UCSD-AML1 (cell line): ENCODE results near the gene PC.
"Not testable (repeated sequence)": the region's sequence is repeated elsewhere in the genome, so short reads cannot be mapped to it uniquely, and the experiment has no call there.

Source experiments
- DNase-seq: peaks from one replicate; lab custom pipeline; 2025; ENCODE audit not compliant: unreplicated experiment; lab: John Stamatoyannopoulos, UW

The PC gene

DNA sequence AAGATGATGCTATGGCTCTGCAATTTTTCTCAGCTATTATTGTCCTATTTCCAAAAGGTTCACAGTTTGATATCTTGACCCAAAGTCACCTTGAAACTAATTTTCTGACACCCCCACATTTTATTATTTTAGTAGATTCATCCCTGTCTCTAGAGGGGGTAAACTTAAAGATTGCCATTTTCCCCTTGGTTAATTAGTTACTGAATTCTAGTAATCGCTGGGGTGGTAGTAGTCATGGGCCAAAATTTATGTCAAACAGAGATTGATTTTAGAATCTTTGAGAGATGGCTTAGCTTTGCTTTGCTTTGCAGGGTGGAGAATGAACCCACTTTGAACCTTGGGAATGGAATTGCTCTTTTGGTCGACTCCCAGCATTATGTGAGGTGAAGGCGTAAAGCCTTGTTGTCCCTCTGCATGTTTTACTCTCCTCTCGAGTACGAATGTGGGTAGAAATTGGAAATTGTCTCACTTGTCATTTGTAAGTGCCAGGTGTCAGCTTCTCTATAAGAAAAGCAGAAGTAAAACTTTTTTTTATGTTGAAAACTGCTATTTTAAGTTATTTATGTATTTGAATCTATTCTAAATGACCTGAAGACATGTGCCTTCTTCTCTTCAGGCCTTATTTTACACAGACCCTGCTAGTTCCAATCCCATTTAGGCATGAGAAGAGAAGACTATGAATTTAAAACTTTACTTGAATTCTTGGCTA is 157.3 kb downstream of the PC start:
- no peak for DNase-seq

DNA sequence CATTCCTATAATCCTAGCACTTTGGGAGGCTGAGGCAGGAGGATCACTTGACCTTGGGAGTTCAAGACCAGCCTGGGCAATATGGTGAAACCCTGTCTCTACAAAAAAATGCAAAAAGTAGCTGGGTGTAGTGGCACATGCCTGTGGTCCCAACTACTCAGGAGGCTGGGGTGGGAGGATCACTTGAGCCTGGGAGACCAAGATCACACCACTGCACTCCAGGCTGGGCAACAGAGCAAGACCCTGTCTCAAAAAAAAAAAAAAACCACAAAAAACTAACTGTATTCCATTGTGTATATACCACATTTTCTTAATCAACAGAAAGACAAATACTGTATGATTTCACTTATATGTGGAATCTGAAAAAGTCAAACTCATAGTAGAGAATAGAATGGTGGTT is 158.4 kb downstream of the PC start:
- DNase-seq, result not testable (repeated sequence)
